ENCODE data around the gene TRAM2. TPM values are rescaled to one million over a fixed set of nuclear protein-coding genes. Genes with fewer than 3 reads are reported as not detected.

TRAM2 gene
- total and polyA plus RNA-seq, 4 donors, result 7.3 to 20.3 (median 13.0) TPM

GRCh38 chr6:52621631-52622030, 44.8 kb upstream of the TRAM2 start:
- Histone ChIP-seq H3K27ac (ENCODE audit: low read depth in 1 of 2, low read length in 2 of 2) (no peak overlapping the region), H3K27me3 (ENCODE audit: control insufficient read depth in 4 of 4, insufficient read depth in 4 of 4, low read length in 3 of 4) (no peaks in the 10 kb centered on the region), H3K4me1 (ENCODE audit: control insufficient read depth in 4 of 4, insufficient read depth in 4 of 4, low read length in 3 of 4) (peaks cover 0 to 8% (median 1%) of the 10 kb centered on the region in 4 donors), H3K36me3 (ENCODE audit: control insufficient read depth in 4 of 4, insufficient read depth in 3 of 4, low read depth in 1 of 4, low read length in 3 of 4) (no peaks in the 10 kb centered on the region), H3K4me3 (ENCODE audit: low read depth in 1 of 3, low read length in 3 of 3) (no peak overlapping the region), H3K9me3 (ENCODE audit: control insufficient read depth in 4 of 4, low read length in 3 of 4) (no peaks in the 10 kb centered on the region), H3K9ac (ENCODE audit: low read depth in 1 of 2, low read length in 2 of 2) (no peak overlapping the region)
- no peak for DNase-seq (ENCODE audit: low spot score)
- TF ChIP-seq FOXA2 (IDR thresholded peaks at IDR 0.05), result no peak
- TF ChIP-seq NR2F2 (IDR thresholded peaks at IDR 0.05), result no peak
- no peak for TF ChIP-seq RAD21 (IDR thresholded peaks at IDR 0.05)
- 70% methylated on average over 1 of the region's 1 CpG for WGBS

- TF ChIP-seq HNF4A (conservative IDR thresholded peaks at IDR 0.05) (no peak), ZBTB33 (IDR thresholded peaks at IDR 0.05) (no peak), TAF1 (conservative IDR thresholded peaks at IDR 0.05) (no peak), YY1 (IDR thresholded peaks at IDR 0.05) (no peak), RXRA (IDR thresholded peaks at IDR 0.05) (no peak), SP1 (IDR thresholded peaks at IDR 0.05) (no peak), MAX (IDR thresholded peaks at IDR 0.05) (no peak), HNF4G (IDR thresholded peaks at IDR 0.05) (no peak), FOXA1 (IDR thresholded peaks at IDR 0.05) (no peak)
These were observed 44.0 kb upstream of the TRAM2 start for GRCh38 chr6:52620906-52621190.

GRCh38 chr6:52620055-52620905, 43.4 kb upstream of the TRAM2 start:
- H3K27me3 ChIP-seq (ENCODE audit: control insufficient read depth in 4 of 4, insufficient read depth in 4 of 4, low read length in 3 of 4), result no peaks in the 10 kb centered on the region
- WGBS, result 91% methylated on average over 2 of the region's 2 CpGs
- DNase-seq (ENCODE audit: low spot score), result no peak
- TF ChIP-seq EGR1 (IDR thresholded peaks at IDR 0.05; ENCODE audit: low read depth in 2 of 2) (no peak), RXRA (IDR thresholded peaks at IDR 0.05) (no peak), ATF3 (IDR thresholded peaks at IDR 0.05) (no peak), HNF4G (IDR thresholded peaks at IDR 0.05) (no peak), FOXA1 (IDR thresholded peaks at IDR 0.05) (no peak), TAF1 (conservative IDR thresholded peaks at IDR 0.05) (no peak), FOXA2 (IDR thresholded peaks at IDR 0.05) (no peak), GABPA (IDR thresholded peaks at IDR 0.05 in 1 of 2, conservative IDR thresholded peaks at IDR 0.05 in 1 of 2) (no peak), SP1 (IDR thresholded peaks at IDR 0.05) (no peak), ZBTB33 (IDR thresholded peaks at IDR 0.05) (no peak), REST (IDR thresholded peaks at IDR 0.05) (no peak), JUND (IDR thresholded peaks at IDR 0.05) (no peak), YY1 (IDR thresholded peaks at IDR 0.05) (no peak), HNF4A (conservative IDR thresholded peaks at IDR 0.05) (no peak), MAX (IDR thresholded peaks at IDR 0.05) (no peak), RAD21 (IDR thresholded peaks at IDR 0.05) (no peak)

More at GRCh38 chr6:52620906-52621190, 44.0 kb upstream of the TRAM2 start:
- Histone ChIP-seq H3K9me3 (ENCODE audit: control insufficient read depth in 4 of 4, low read length in 3 of 4) (no peaks in the 10 kb centered on the region), H3K4me1 (ENCODE audit: control insufficient read depth in 4 of 4, insufficient read depth in 4 of 4, low read length in 3 of 4) (peaks cover 0 to 11% (median 1%) of the 10 kb centered on the region in 4 donors), H3K36me3 (ENCODE audit: control insufficient read depth in 4 of 4, insufficient read depth in 3 of 4, low read depth in 1 of 4, low read length in 3 of 4) (no peaks in the 10 kb centered on the region), H3K27me3 (ENCODE audit: control insufficient read depth in 4 of 4, insufficient read depth in 4 of 4, low read length in 3 of 4) (no peaks in the 10 kb centered on the region), H3K4me3 (ENCODE audit: low read depth in 1 of 3, low read length in 3 of 3) (no peak overlapping the region), H3K9ac (ENCODE audit: low read depth in 1 of 2, low read length in 2 of 2) (no peak overlapping the region), H3K27ac (ENCODE audit: low read depth in 1 of 2, low read length in 2 of 2) (no peak overlapping the region)
- no peak for DNase-seq (ENCODE audit: low spot score)

More at GRCh38 chr6:52620055-52620905, 43.4 kb upstream of the TRAM2 start:
- no peaks in the 10 kb centered on the region for H3K36me3 ChIP-seq (ENCODE audit: control insufficient read depth in 4 of 4, insufficient read depth in 3 of 4, low read depth in 1 of 4, low read length in 3 of 4)
- H3K4me3 ChIP-seq (ENCODE audit: low read depth in 1 of 3, low read length in 3 of 3), result no peak overlapping the region
- no peak overlapping the region for H3K9ac ChIP-seq (ENCODE audit: low read depth in 1 of 2, low read length in 2 of 2)
- no peak overlapping the region for H3K27ac ChIP-seq (ENCODE audit: low read depth in 1 of 2, low read length in 2 of 2)
- H3K9me3 ChIP-seq (ENCODE audit: control insufficient read depth in 4 of 4, low read length in 3 of 4), result no peaks in the 10 kb centered on the region
- H3K4me1 ChIP-seq (ENCODE audit: control insufficient read depth in 4 of 4, insufficient read depth in 4 of 4, low read length in 3 of 4), result peaks cover 0 to 11% (median 1%) of the 10 kb centered on the region in 4 donors

Data from liver (tissue), 9 donors.